GM21526 (cell line): ENCODE data around the gene CRYBG3.
"Not testable (repeated sequence)": the region's sequence is repeated elsewhere in the genome, so short reads cannot be mapped to it uniquely, and the experiment has no call there.

ENCODE experiments used
- ATAC-seq: cut with Tn5 transposase; IDR thresholded peaks from one replicate; pipeline ENCODE4 v1.9.1; 2021; ENCODE audit warnings: moderate library complexity; ENCODE audit not compliant: unreplicated experiment, low FRiP score

CRYBG3 gene

GRCh38 chr3:97895216-97895615 lies 73.4 kb downstream of the CRYBG3 start:
- peak; percentile 78 for ATAC-seq

- ATAC-seq, result no peak
These were observed 74.3 kb downstream of the CRYBG3 start for GRCh38 chr3:97896129-97896528.

GRCh38 chr3:97896547-97896946 lies 74.7 kb downstream of the CRYBG3 start:
- no peak for ATAC-seq

- ATAC-seq, result no peak
These were observed 77.5 kb downstream of the CRYBG3 start for GRCh38 chr3:97899331-97899730.

GRCh38 chr3:97901313-97902248 lies 79.8 kb downstream of the CRYBG3 start:
- ATAC-seq, result no peak

GRCh38 chr3:97909830-97910229 lies 88.0 kb downstream of the CRYBG3 start:
- not testable (repeated sequence) for ATAC-seq

GRCh38 chr3:97910236-97910831 lies 88.5 kb downstream of the CRYBG3 start:
- ATAC-seq, result not testable (repeated sequence)

- no peak for ATAC-seq
These were observed 89.1 kb downstream of the CRYBG3 start for GRCh38 chr3:97910931-97911351.

GRCh38 chr3:97911459-97911858 lies 89.6 kb downstream of the CRYBG3 start:
- no peak for ATAC-seq

- no peak for ATAC-seq
These were observed 92.6 kb downstream of the CRYBG3 start for GRCh38 chr3:97914388-97914787.

- ATAC-seq, result no peak
These were observed 94.8 kb downstream of the CRYBG3 start for GRCh38 chr3:97916576-97916975.

- no peak for ATAC-seq
These were observed 96.2 kb downstream of the CRYBG3 start for GRCh38 chr3:97917813-97918536.

- ATAC-seq, result no peak
These were observed 105.9 kb downstream of the CRYBG3 start for GRCh38 chr3:97927704-97928103.

GRCh38 chr3:97928986-97929385 lies 107.2 kb downstream of the CRYBG3 start:
- ATAC-seq, result no peak

GRCh38 chr3:97930018-97930417 lies 108.2 kb downstream of the CRYBG3 start:
- no peak for ATAC-seq

- ATAC-seq, result no peak
These were observed 109.4 kb downstream of the CRYBG3 start for GRCh38 chr3:97931218-97931617.

GRCh38 chr3:97932387-97932801 lies 110.6 kb downstream of the CRYBG3 start:
- ATAC-seq, result no peak

- no peak for ATAC-seq
These were observed 113.3 kb downstream of the CRYBG3 start for GRCh38 chr3:97934980-97935695.

GRCh38 chr3:97935842-97936241 lies 114.0 kb downstream of the CRYBG3 start:
- ATAC-seq, result no peak

- no peak for ATAC-seq
These were observed 115.4 kb downstream of the CRYBG3 start for GRCh38 chr3:97937205-97937604.

- no peak for ATAC-seq
These were observed 116.6 kb downstream of the CRYBG3 start for GRCh38 chr3:97938444-97938843.
